ENCODE data around the gene GPC3.

The GPC3 gene

GRCh38 chrX:133698298-133698697 lies 287.1 kb downstream of the GPC3 start:
- no peak for DNase-seq (ENCODE audit: low read depth)
- H3K4me3 ChIP-seq (ENCODE audit: low read depth, low read length): no peak overlapping the region
- no peak for TF ChIP-seq CTCF (IDR thresholded peaks at IDR 0.05; ENCODE audit: low read depth, low read length, missing control alignments)

GRCh38 chrX:133697656-133698055 lies 287.7 kb downstream of the GPC3 start:
- TF ChIP-seq CTCF (IDR thresholded peaks at IDR 0.05; ENCODE audit: low read depth, low read length, missing control alignments): no peak
- no peak for DNase-seq (ENCODE audit: low read depth)
- no peak overlapping the region for H3K4me3 ChIP-seq (ENCODE audit: low read depth, low read length)

- TF ChIP-seq CTCF (IDR thresholded peaks at IDR 0.05; ENCODE audit: low read depth, low read length, missing control alignments): no peak
- DNase-seq (ENCODE audit: low read depth): no peak
These were observed 295.3 kb downstream of the GPC3 start for GRCh38 chrX:133689997-133690599.

GRCh38 chrX:133685822-133686221 lies 299.6 kb downstream of the GPC3 start:
- TF ChIP-seq CTCF (IDR thresholded peaks at IDR 0.05; ENCODE audit: low read depth, low read length, missing control alignments): no peak
- no peak overlapping the region for H3K4me3 ChIP-seq (ENCODE audit: low read depth, low read length)
- no peak for DNase-seq (ENCODE audit: low read depth)

More at GRCh38 chrX:133689997-133690599, 295.3 kb downstream of the GPC3 start:
- no peak overlapping the region for H3K4me3 ChIP-seq (ENCODE audit: low read depth, low read length)

GRCh38 chrX:133681897-133682296 lies 303.5 kb downstream of the GPC3 start:
- no peak for TF ChIP-seq CTCF (IDR thresholded peaks at IDR 0.05; ENCODE audit: low read depth, low read length, missing control alignments)

GRCh38 chrX:133681421-133681820 lies 304.0 kb downstream of the GPC3 start:
- DNase-seq (ENCODE audit: low read depth): no peak
- TF ChIP-seq CTCF (IDR thresholded peaks at IDR 0.05; ENCODE audit: low read depth, low read length, missing control alignments): no peak
- H3K4me3 ChIP-seq (ENCODE audit: low read depth, low read length): no peak overlapping the region

More at GRCh38 chrX:133681897-133682296, 303.5 kb downstream of the GPC3 start:
- DNase-seq (ENCODE audit: low read depth): no peak
- no peak overlapping the region for H3K4me3 ChIP-seq (ENCODE audit: low read depth, low read length)
